ENCODE results near the gene TSPAN11.

The TSPAN11 gene

DNA sequence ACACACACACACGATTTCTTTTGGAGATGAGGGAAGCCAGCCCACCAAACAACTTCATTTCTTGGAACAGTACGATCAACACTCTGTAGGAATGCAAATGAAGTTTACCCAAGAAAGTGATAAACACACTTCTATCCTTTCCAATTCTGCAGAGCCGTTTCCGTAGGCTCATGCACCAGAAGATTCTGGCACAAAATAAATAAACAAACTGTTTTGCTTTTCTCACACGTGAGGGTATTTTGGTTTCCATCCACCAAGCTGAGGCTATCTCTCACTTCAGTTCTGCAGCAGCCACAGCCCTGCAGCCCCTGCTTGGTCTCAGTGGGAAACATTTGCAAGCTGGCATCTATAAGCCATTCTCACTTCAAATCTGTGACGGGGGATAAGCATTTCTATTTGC is 15.3 kb upstream of the TSPAN11 start:
- H3K27me3 ChIP-seq (ENCODE audit: insufficient read depth, insufficient read length): no peaks in the 10 kb centered on the region
- peaks cover 5% of the 10 kb centered on the region for H3K4me1 ChIP-seq (ENCODE audit: insufficient read depth, insufficient read length)
- no peak for DNase-seq (ENCODE audit: low read depth, low spot score)
- no peak overlapping the region for H3K9ac ChIP-seq (ENCODE audit: insufficient read length, low read depth)
- no peaks in the 10 kb centered on the region for H3K9me3 ChIP-seq (ENCODE audit: insufficient read depth, low read length)
- no peak for TF ChIP-seq YY1 (IDR thresholded peaks at IDR 0.05; ENCODE audit: insufficient read depth, insufficient read length)
- TF ChIP-seq ZNF274 (IDR thresholded peaks at IDR 0.05; ENCODE audit: low read depth, low read length): no peak
- no peak for TF ChIP-seq SUZ12 (IDR thresholded peaks at IDR 0.05; ENCODE audit: extremely low read depth, insufficient read depth, insufficient read length)
- no peak overlapping the region for H3K4me3 ChIP-seq (ENCODE audit: insufficient read length, low read depth)
- no peaks in the 10 kb centered on the region for H3K36me3 ChIP-seq (ENCODE audit: insufficient read depth, insufficient read length, low read length)

DNA sequence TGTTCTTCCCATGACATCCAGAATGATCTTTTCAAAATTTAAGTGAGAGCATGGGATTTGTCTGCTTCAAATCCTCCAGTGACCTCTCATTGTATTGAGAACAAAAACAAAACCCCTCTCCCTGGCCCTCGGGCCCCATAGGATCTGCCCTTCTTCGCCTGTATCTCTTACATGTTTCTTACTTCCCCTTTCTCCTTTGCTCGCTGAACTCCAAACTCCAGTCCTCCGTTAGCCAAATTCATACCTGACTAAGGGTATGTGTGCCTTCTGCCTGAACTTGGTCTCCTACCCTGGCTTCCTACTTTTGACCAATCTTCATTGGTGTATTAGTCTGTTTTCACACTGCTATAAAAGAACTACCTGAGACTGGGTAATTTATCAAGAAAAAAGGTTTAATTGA is 13.2 kb upstream of the TSPAN11 start:
- no peaks in the 10 kb centered on the region for H3K9me3 ChIP-seq (ENCODE audit: insufficient read depth, low read length)
- DNase-seq (ENCODE audit: low read depth, low spot score): no peak

DNA sequence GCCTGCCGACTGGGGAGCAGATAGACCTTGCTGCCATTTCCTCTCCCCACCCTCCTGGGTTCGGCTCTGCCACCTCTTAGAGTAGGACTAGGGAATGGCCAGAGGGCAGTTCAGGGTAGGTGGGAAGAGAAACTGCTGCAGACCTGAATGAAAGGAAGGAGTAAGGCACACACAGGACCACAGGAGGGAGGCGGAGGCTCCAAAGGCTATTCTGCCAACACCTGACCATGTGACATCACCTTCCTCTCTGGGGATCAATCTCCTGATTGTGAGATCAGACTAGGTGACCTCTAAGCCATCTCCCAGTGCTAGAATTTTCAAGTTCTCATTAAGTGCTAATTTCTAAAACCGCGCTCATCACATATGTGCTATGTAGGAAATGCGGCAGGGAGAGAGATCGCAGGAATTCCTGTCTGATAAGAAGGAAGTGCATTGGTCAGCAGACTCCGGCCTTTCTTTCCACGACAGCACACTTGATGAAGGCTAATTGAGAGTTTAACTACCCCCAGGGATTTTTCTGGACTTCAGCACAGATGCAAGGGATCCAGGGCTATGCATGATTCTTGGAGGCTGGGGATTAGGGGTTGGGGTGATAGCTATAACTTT is 11.5 kb upstream of the TSPAN11 start:
- TF ChIP-seq YY1 (IDR thresholded peaks at IDR 0.05; ENCODE audit: insufficient read depth, insufficient read length): no peak
- TF ChIP-seq SUZ12 (IDR thresholded peaks at IDR 0.05; ENCODE audit: extremely low read depth, insufficient read depth, insufficient read length): no peak
- no peak for TF ChIP-seq ZNF274 (IDR thresholded peaks at IDR 0.05; ENCODE audit: low read depth, low read length)
- Histone ChIP-seq H3K4me3 (ENCODE audit: insufficient read length, low read depth) (no peak overlapping the region), H3K9me3 (ENCODE audit: insufficient read depth, low read length) (no peaks in the 10 kb centered on the region), H3K4me1 (ENCODE audit: insufficient read depth, insufficient read length) (peaks cover 3% of the 10 kb centered on the region), H3K36me3 (ENCODE audit: insufficient read depth, insufficient read length, low read length) (no peaks in the 10 kb centered on the region), H3K9ac (ENCODE audit: insufficient read length, low read depth) (no peak overlapping the region), H3K27me3 (ENCODE audit: insufficient read depth, insufficient read length) (no peaks in the 10 kb centered on the region)
- DNase-seq (ENCODE audit: low read depth, low spot score): no peak

More for the DNA sequence above, 13.2 kb upstream of the TSPAN11 start:
- no peak for TF ChIP-seq SUZ12 (IDR thresholded peaks at IDR 0.05; ENCODE audit: extremely low read depth, insufficient read depth, insufficient read length)
- TF ChIP-seq ZNF274 (IDR thresholded peaks at IDR 0.05; ENCODE audit: low read depth, low read length): no peak
- TF ChIP-seq YY1 (IDR thresholded peaks at IDR 0.05; ENCODE audit: insufficient read depth, insufficient read length): no peak
- no peak overlapping the region for H3K4me3 ChIP-seq (ENCODE audit: insufficient read length, low read depth)
- H3K9ac ChIP-seq (ENCODE audit: insufficient read length, low read depth): no peak overlapping the region
- H3K36me3 ChIP-seq (ENCODE audit: insufficient read depth, insufficient read length, low read length): no peaks in the 10 kb centered on the region
- H3K4me1 ChIP-seq (ENCODE audit: insufficient read depth, insufficient read length): peaks cover 5% of the 10 kb centered on the region
- no peaks in the 10 kb centered on the region for H3K27me3 ChIP-seq (ENCODE audit: insufficient read depth, insufficient read length)

- H3K4me1 ChIP-seq (ENCODE audit: insufficient read depth, insufficient read length): peaks cover 10% of the 10 kb centered on the region
- no peaks in the 10 kb centered on the region for H3K36me3 ChIP-seq (ENCODE audit: insufficient read depth, insufficient read length, low read length)
- H3K4me3 ChIP-seq (ENCODE audit: insufficient read length, low read depth): no peak overlapping the region
- no peak overlapping the region for H3K9ac ChIP-seq (ENCODE audit: insufficient read length, low read depth)
- TF ChIP-seq SUZ12 (IDR thresholded peaks at IDR 0.05; ENCODE audit: extremely low read depth, insufficient read depth, insufficient read length): no peak
- no peak for TF ChIP-seq ZNF274 (IDR thresholded peaks at IDR 0.05; ENCODE audit: low read depth, low read length)
- TF ChIP-seq YY1 (IDR thresholded peaks at IDR 0.05; ENCODE audit: insufficient read depth, insufficient read length): no peak
- peaks cover 39% of the 10 kb centered on the region for H3K27me3 ChIP-seq (ENCODE audit: insufficient read depth, insufficient read length)
- H3K9me3 ChIP-seq (ENCODE audit: insufficient read depth, low read length): no peaks in the 10 kb centered on the region
- DNase-seq (ENCODE audit: low read depth, low spot score): no peak
These were observed 3.5 kb upstream of the TSPAN11 start for GRCh38 chr12:30923057-30923456.

DNA sequence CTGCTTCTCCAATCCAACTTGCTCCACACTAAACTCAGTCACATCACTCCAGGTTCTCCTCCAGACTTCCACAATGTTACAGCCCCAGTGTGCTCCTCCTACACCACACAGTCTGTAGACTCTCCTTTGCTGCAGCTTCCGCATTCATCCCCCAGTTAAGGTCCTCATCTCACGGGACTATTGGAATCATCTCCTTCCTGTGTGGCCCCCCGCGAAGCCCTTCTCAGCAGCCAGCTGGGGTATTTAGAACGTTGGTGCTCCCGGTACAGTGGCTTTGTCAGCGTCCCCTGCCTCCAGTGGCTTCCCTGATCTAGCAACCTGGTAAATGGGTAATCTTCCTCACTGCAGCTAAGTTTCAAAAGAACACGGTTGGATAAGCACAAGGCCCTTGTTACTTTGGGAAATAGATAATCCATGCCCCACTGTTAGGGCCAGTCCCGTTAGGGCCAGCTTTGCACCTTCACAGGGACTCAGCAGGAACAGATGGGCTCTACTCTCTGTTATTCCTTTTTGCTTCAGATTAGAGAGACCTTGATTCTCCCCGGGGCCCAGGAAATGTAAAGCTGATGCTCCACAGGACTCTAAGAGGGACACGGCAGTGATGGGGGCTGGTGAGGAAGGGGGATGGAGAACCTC is 823 bp upstream of the TSPAN11 start:
- H3K36me3 ChIP-seq (ENCODE audit: insufficient read depth, insufficient read length, low read length): no peaks in the 10 kb centered on the region
- H3K4me3 ChIP-seq (ENCODE audit: insufficient read length, low read depth): peak overlapping the region; percentile 51
- DNase-seq (ENCODE audit: low read depth, low spot score): peak; percentile 54
- H3K9me3 ChIP-seq (ENCODE audit: insufficient read depth, low read length): no peaks in the 10 kb centered on the region
- H3K9ac ChIP-seq (ENCODE audit: insufficient read length, low read depth): peak overlapping the region; percentile 80
- peaks cover 16% of the 10 kb centered on the region for H3K4me1 ChIP-seq (ENCODE audit: insufficient read depth, insufficient read length)
- TF ChIP-seq SUZ12 (IDR thresholded peaks at IDR 0.05; ENCODE audit: extremely low read depth, insufficient read depth, insufficient read length) (no peak), YY1 (IDR thresholded peaks at IDR 0.05; ENCODE audit: insufficient read depth, insufficient read length) (no peak), ZNF274 (IDR thresholded peaks at IDR 0.05; ENCODE audit: low read depth, low read length) (no peak)
- peaks cover 54% of the 10 kb centered on the region for H3K27me3 ChIP-seq (ENCODE audit: insufficient read depth, insufficient read length)

GRCh38 chr12:30927222-30927611 is 669 bp downstream of the TSPAN11 start:
- Histone ChIP-seq H3K36me3 (ENCODE audit: insufficient read depth, insufficient read length, low read length) (no peaks in the 10 kb centered on the region), H3K27me3 (ENCODE audit: insufficient read depth, insufficient read length) (peaks cover 54% of the 10 kb centered on the region), H3K4me3 (ENCODE audit: insufficient read length, low read depth) (peak overlapping the region; percentile 51), H3K9ac (ENCODE audit: insufficient read length, low read depth) (peak overlapping the region; percentile 80), H3K9me3 (ENCODE audit: insufficient read depth, low read length) (no peaks in the 10 kb centered on the region), H3K4me1 (ENCODE audit: insufficient read depth, insufficient read length) (peaks cover 16% of the 10 kb centered on the region)
- no peak for DNase-seq (ENCODE audit: low read depth, low spot score)
- TF ChIP-seq ZNF274 (IDR thresholded peaks at IDR 0.05; ENCODE audit: low read depth, low read length) (no peak), SUZ12 (IDR thresholded peaks at IDR 0.05; ENCODE audit: extremely low read depth, insufficient read depth, insufficient read length) (peak; percentile 34)

- no peak for DNase-seq (ENCODE audit: low read depth, low spot score)
- Histone ChIP-seq H3K27me3 (ENCODE audit: insufficient read depth, insufficient read length) (peaks cover 54% of the 10 kb centered on the region), H3K9me3 (ENCODE audit: insufficient read depth, low read length) (0 out of 2 replicates have a peak, but pooled peaks cover 2% of the 10 kb centered on the region), H3K9ac (ENCODE audit: insufficient read length, low read depth) (no peak overlapping the region), H3K36me3 (ENCODE audit: insufficient read depth, insufficient read length, low read length) (no peaks in the 10 kb centered on the region), H3K4me1 (ENCODE audit: insufficient read depth, insufficient read length) (peaks cover 16% of the 10 kb centered on the region), H3K4me3 (ENCODE audit: insufficient read length, low read depth) (no peak overlapping the region)
- TF ChIP-seq YY1 (IDR thresholded peaks at IDR 0.05; ENCODE audit: insufficient read depth, insufficient read length): no peak
- no peak for TF ChIP-seq SUZ12 (IDR thresholded peaks at IDR 0.05; ENCODE audit: extremely low read depth, insufficient read depth, insufficient read length)
- no peak for TF ChIP-seq ZNF274 (IDR thresholded peaks at IDR 0.05; ENCODE audit: low read depth, low read length)
These were observed 2.1 kb downstream of the TSPAN11 start for GRCh38 chr12:30928356-30929244.

All from NT2/D1 (cell line).